Fibroblast of peridontal ligament (primary cell): Measurements from ENCODE around the gene TUBGCP6.

Source experiments
- DNase-seq: peaks from one replicate; pipeline ENCODE4 v3.0.0-alpha.2; 2010; ENCODE audit errors: extremely low read depth

TUBGCP6 gene

GRCh38 chr22:50183141-50183971 is 61.5 kb downstream of the TUBGCP6 start:
- no peak for DNase-seq

GRCh38 chr22:50182176-50183081 is 62.4 kb downstream of the TUBGCP6 start:
- no peak for DNase-seq

DNA sequence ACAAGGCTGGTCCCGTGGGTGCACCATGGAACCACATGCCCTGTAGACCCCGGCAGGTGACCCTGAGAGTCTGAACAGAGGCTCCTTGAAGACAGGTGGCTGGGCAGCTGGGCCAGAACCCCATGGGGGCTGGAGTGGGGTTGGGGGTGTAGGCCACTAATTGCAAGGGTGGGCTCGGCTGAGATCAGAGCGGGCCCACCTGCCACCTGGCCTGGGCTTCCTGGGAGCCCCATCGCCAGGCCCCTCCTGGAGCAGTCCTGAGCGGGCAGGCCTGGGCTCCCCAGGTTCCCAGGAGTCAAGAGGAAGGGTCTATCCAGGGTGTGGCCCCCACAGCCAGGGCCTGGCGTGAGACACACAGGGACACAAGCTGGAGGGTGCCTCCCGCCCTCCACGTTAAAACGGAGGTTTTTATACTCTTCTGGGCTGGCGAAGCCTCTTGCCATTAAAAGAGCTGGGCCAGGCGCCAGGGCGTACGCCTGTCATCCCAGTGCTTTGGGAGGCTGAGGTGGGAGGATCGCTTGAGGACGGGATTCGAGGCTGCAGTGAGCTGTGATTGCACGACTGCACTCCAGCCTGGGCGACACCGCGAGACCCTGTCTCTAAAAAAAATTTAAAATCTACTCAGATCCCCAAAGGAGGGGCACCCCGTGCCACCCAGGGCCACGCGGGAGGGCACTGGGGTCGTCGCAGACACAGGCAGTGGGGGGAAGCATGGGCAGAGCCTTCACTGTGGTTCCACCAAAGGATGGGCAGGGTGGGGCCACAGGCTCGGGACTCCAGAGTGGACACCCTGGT is 63.9 kb downstream of the TUBGCP6 start:
- no peak for DNase-seq

DNA sequence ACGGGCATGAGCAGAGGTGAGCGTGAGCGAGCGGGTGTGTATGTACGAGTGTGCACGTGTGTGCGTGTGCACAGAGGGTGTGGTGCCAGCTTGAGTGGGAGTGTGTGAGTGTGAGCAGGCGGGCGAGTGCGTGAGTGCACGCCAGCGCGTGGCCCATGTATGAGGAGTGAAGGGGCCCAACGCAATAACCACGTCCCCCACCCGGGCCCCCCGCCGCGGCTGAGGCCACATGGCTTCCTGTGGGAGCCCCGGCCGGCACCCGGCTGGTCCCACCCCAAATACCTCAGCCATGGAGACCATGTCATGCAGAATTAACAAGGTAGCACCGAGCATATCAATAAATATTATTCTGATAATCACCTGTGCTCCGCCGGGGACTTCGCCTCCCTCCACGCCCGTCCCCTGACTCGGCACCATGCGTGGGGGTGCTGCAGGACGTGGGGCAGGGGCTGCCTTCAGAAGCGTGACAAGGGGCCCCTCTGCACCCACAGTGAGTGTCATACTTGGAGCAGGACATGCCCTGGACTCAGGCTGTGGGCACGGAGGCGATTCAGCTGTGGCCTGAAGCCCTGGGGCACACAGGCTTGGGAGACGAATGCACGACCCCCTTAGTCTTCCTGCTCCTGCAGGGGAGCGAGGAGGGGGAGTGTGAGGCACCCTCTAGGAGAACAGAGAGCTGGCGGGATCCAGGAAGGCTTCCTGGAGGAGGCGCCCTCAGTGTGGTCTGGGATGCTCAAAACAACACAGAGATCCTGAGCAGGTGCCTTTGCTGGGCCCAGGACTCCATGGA is 64.7 kb downstream of the TUBGCP6 start:
- no peak for DNase-seq

GRCh38 chr22:50178871-50179869 is 65.7 kb downstream of the TUBGCP6 start:
- DNase-seq, result no peak

DNA sequence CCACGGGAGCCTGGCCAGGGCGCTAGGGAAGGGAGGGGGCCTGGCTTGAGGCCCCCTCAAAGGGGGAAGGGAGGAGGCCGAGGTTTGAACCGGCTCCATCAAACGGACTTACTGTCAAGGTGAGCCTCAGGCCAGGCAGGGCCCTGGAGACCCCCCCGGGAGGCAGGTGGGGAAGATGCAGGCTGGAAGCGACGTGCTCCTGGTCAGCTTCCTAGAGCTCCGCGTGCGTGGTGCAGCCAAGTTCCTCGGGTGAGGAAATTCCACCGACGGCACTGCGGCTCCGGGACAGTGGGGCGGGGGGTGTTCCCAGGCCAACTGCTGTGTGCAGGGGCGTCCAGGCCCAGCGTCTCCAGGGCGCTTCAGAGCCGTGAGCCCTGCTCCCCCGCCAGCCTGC is 66.4 kb downstream of the TUBGCP6 start:
- DNase-seq, result no peak

- DNase-seq, result no peak
Observed at GRCh38 chr22:50177537-50178470, 67.0 kb downstream of the TUBGCP6 start.

DNA sequence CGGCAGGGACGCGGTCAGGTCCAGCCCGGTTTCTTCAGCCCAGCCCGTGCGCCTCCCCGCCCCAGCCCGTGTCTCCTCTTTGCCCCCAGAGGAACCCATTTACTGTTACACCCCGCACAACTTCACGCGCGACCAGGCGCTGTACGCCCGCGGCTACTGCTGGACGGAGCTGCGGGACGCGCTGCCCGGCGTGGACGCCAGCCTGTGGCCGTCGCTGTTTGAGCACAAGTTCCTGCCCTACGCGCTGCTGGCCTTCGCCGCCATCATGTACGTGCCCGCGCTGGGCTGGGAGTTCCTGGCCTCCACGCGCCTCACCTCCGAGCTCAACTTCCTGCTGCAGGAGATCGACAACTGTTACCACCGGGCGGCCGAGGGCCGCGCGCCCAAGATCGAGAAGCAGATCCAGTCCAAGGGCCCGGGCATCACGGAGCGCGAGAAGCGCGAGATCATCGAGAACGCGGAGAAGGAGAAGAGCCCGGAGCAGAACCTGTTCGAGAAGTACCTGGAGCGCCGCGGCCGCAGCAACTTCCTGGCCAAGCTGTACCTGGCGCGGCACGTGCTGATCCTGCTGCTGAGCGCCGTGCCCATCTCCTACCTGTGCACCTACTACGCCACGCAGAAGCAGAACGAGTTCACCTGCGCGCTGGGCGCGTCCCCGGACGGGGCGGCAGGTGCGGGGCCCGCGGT is 67.8 kb downstream of the TUBGCP6 start:
- no peak for DNase-seq

DNA sequence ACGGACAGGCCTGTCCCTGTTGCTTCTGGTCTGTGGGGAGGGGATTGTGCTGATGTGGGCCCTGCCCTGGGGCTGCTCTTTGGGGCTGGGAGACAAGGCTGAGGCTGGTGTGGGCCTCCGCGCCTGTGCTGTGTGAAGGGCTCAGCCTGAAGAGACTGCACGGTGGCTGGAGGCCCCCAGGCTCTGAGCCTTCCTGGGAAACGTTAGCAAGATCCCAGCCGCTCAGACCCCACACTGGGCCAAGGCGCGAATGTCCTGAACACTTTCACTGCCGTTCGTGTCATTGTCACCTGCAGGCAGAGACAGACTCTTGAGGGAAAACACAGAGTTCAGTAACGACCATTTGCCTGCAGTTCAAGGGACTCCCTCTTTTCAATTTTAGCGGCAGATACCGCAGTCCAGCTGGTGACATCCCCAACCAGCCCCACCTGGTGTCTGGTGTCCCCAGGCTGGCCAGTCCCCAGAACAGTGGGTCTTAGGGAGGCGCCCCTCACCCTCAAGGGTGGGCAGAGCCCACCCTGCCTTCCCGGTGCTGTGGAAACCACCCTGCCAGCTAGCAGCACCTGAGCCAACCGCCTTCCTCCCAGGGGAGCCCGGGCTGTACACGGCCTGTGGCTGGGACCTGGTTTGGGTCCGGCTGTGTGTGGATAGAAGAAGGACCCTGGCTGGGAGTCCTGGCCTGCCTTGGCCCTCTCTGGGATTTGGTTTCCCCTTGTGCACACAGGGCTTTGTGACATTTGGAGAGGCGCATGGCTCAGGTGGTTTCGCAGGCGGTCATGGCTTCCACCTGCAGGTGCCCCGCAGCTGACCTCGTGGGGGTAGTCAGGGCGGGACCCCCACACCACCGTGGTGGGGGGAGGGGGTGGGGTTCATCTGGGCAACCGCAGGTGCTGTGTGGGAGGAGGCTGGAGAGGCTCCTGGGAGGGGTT is 68.6 kb downstream of the TUBGCP6 start:
- no peak for DNase-seq

GRCh38 chr22:50175191-50175461 is 69.7 kb downstream of the TUBGCP6 start:
- no peak for DNase-seq

GRCh38 chr22:50174382-50175190 is 70.2 kb downstream of the TUBGCP6 start:
- DNase-seq, result no peak

DNA sequence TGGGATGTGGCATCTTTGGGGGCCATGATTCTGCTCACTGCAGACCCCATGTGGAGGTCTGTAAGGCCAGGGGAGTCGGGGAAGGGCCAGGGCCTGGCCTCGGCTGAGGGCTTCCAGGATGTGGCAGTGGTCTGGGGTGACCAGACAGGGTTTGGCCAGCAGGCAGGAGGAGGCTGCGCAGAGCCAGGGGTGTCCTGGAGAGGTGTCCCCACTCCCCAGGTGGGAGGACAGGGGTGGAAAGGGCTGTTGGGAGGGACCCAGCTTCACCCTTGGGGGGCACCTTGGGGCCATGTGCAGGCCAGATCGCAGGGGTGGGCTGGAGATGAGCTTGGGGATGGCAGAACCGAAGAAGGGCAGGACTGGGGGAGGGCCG is 70.9 kb downstream of the TUBGCP6 start:
- no peak for DNase-seq

GRCh38 chr22:50173311-50173982 is 71.4 kb downstream of the TUBGCP6 start:
- no peak for DNase-seq

- no peak for DNase-seq
Observed at GRCh38 chr22:50171965-50172421, 72.8 kb downstream of the TUBGCP6 start.

DNA sequence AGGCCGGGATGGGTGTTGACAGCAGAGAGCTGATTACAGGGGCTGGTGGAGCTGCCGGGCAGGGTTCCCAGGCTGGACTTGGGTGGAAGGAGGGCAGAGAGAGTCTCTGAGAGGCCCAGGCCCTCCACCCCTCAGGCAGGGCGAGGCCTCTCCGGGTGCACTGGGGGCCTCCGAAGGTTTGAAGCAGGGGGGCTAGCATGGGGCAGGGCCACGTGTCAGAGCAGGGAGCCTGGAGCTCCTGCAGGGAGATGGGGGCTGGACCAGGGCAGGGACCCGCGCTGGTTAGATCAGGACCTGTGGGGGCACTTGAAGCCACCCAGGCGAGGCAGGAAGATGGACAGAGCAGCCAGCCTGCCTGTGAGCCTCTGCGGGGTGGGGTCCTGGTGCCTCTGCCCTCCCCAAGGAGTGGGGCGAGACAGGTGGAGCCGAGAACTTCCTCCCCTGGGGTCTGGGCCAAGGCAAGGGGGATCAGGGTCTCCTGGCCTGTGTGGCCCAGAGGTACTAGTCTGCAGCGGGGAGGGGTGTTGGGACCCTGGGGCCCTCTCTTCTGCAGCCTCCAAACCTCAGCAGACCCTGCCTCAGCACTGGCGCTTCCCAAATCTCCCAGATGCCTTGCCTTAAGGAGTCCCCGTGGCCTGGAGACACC is 73.4 kb downstream of the TUBGCP6 start:
- DNase-seq, result no peak
